Panc1 (cell line): Measurements from ENCODE around the gene APOLD1. TPM values are rescaled to one million over a fixed set of nuclear protein-coding genes. Genes with fewer than 3 reads are reported as not detected.
A peak's percentile ranks its signal among the peaks of the same experiment; 100 is the strongest.

Experiments
- ATAC-seq: fragments of 200-7000 bp; cut with Tn5 transposase; 2 replicates; pipeline ENCODE4 v1.9.1; 2020; ENCODE audit warnings: mild to moderate bottlenecking, moderate library complexity
- BruUV-seq: library from RNA; stranded (reverse); fragments of 400-500 nt; replicated peaks from 2 replicates; lab custom pipeline; 2021; lab: Mats Ljungman, UMichigan
- CTCF ChIA-PET: fragments of 300-600 bp; sonication (Branson Sonifier 250); formaldehyde crosslinking; loops from one replicate; lab custom pipeline; 2022; ENCODE audit warnings: antibody characterized with exemption; lab: Charles Lee
- POLR2A ChIA-PET: fragments of 300-600 bp; sonication (Branson Sonifier 250); formaldehyde crosslinking; loops from one replicate; lab custom pipeline; 2022; ENCODE audit warnings: antibody characterized with exemption; lab: Charles Lee
- DNase-seq: peaks from one replicate; pipeline ENCODE4 v3.0.0-alpha.2; 2010; ENCODE audit warnings: low read depth, low spot score
- H3K27ac ChIP-seq: 2 replicates; pipeline ENCODE4 v1.5.1; 2011; ENCODE audit warnings: mild to moderate bottlenecking, low read length, inconsistent platforms
- H3K27me3 ChIP-seq: fragments of 200-500 bp; sonication (Bioruptor generic); 2 replicates; pipeline ENCODE4 v1.6.0; 2014; ENCODE audit warnings: low read length, inconsistent platforms; ENCODE audit not compliant: control insufficient read depth, insufficient read depth
- H3K36me3 ChIP-seq: fragments of 200-500 bp; sonication (Bioruptor generic); 2 replicates; pipeline ENCODE4 v1.5.1; 2014; ENCODE audit warnings: inconsistent platforms, mild to moderate bottlenecking, low read length, moderate library complexity; ENCODE audit not compliant: control insufficient read depth, insufficient read depth
- H3K4me1 ChIP-seq: 2 replicates; pipeline ENCODE4 v1.5.1; 2011; ENCODE audit warnings: inconsistent platforms, mild to moderate bottlenecking, low read length, moderate library complexity; ENCODE audit not compliant: control insufficient read depth, insufficient read depth
- H3K4me3 ChIP-seq, 2 experiments: 2 replicates each; pipeline ENCODE4 v1.5.1; 2011 to 2012; ENCODE audit warnings: low read depth in 2 of 2, low read length in 2 of 2, mild to moderate bottlenecking in 2 of 2, inconsistent platforms in 1 of 2, moderate library complexity in 1 of 2
- H3K9me3 ChIP-seq: fragments of 200-500 bp; sonication (Bioruptor generic); 2 replicates; pipeline ENCODE4 v1.5.1; 2014; ENCODE audit warnings: low read depth, mild to moderate bottlenecking, inconsistent platforms, low read length, moderate library complexity; ENCODE audit not compliant: control insufficient read depth, insufficient read depth
- CTCF ChIP-seq: fragments of 450-650 bp; IDR thresholded peaks from 2 replicates; pipeline ENCODE4 v1.5.1; 2017; ENCODE audit warnings: mild to moderate bottlenecking
- POLR2AphosphoS5 ChIP-seq: IDR thresholded peaks from 2 replicates; pipeline ENCODE4 v1.6.1; 2012; ENCODE audit warnings: mild to moderate bottlenecking, low read depth, low read length, moderate library complexity
- REST ChIP-seq, 2 experiments: IDR thresholded peaks; 2 replicates each; pipeline ENCODE4 v1.6.1; 2011 to 2012; ENCODE audit warnings: low read depth in 2 of 2, control low read depth in 1 of 2, low read length in 1 of 2, mild to moderate bottlenecking in 1 of 2, moderate library complexity in 1 of 2; ENCODE audit not compliant: insufficient read depth in 1 of 2
- SIN3A ChIP-seq: IDR thresholded peaks from 2 replicates; pipeline ENCODE4 v1.6.1; 2012; ENCODE audit warnings: low read depth, mild to moderate bottlenecking, low read length, moderate library complexity, borderline replicate concordance; ENCODE audit not compliant: insufficient read depth
- TCF7L2 ChIP-seq: IDR thresholded peaks from 2 replicates; pipeline ENCODE4 v1.6.1; 2011; ENCODE audit warnings: mild to moderate bottlenecking, low read depth, low read length, inconsistent platforms
- in situ Hi-C: cut with HindIII; loops from 2 replicates; pipeline ENCODE4 v1.10.0; 2016; ENCODE audit warnings: low sequenced_read_pairs, low pct_unique_long_range_greater_than_20kb
- intact Hi-C: fragments of 100-400 bp; cut with micrococcal nuclease; formaldehyde crosslinking; loops from one replicate; pipeline ENCODE4 v1.10.0; 2022; ENCODE audit not compliant: unreplicated experiment
- total RNA-seq: library from RNA; stranded (reverse); gene quantifications from one replicate; pipeline ENCODE4 v1.2.1, GENCODE V29; 2021; ENCODE audit not compliant: unreplicated experiment

APOLD1 gene
- total RNA-seq, 1 experiment from 2014 or later = 4.1 TPM

- in situ Hi-C loops (no loop called here), intact Hi-C loops (no loop called here)
- TF ChIP-seq CTCF (no peak), POLR2AphosphoS5 (no peak), REST (IDR thresholded peaks at IDR 0.05; ENCODE audit: insufficient read depth in 1 of 2, low read depth in 2 of 2, low read length in 1 of 2) (no peak), TCF7L2 (no peak), SIN3A (no peak)
- peaks cover 35% of the 10 kb centered on the region for H3K4me1 ChIP-seq
- peak overlapping the region; percentile 62 for H3K27ac ChIP-seq
- DNase-seq (no peak), ATAC-seq (no peak)
- ChIA-PET CTCF (no interaction called here), POLR2A (interaction anchor here (0.7 kb wide), 1 partner anchor 825 kb away, joined by 3 read pairs; no protein-coding TSS in a partner anchor)
- no TSS peak for BruUV-seq
- no peak overlapping the region for H3K4me3 ChIP-seq
- H3K9me3 ChIP-seq = no peaks in the 10 kb centered on the region
- no peaks in the 10 kb centered on the region for H3K27me3 ChIP-seq
- no peaks in the 10 kb centered on the region for H3K36me3 ChIP-seq
These were observed 37.4 kb upstream of the APOLD1 start for GRCh38 chr12:12748044-12748443.

GRCh38 chr12:12749433-12749832 lies 36.0 kb upstream of the APOLD1 start:
- H3K4me1 ChIP-seq = peaks cover 35% of the 10 kb centered on the region
- no TSS peak for BruUV-seq

More at GRCh38 chr12:12749433-12749832, 36.0 kb upstream of the APOLD1 start:
- ATAC-seq (peak; percentile 73), DNase-seq (no peak)
- no peaks in the 10 kb centered on the region for H3K9me3 ChIP-seq
- in situ Hi-C loops = no loop called here
- peak overlapping the region; percentile 79 for H3K27ac ChIP-seq
- H3K27me3 ChIP-seq = no peaks in the 10 kb centered on the region
- ChIA-PET CTCF (no interaction called here), POLR2A (no interaction called here)
- H3K4me3 ChIP-seq = peak overlapping the region; percentile 34 to 53
- TF ChIP-seq TCF7L2 (no peak), REST (IDR thresholded peaks at IDR 0.05; ENCODE audit: insufficient read depth in 1 of 2, low read depth in 2 of 2, low read length in 1 of 2) (no peak), SIN3A (no peak), POLR2AphosphoS5 (no peak), CTCF (no peak)
- H3K36me3 ChIP-seq = no peaks in the 10 kb centered on the region
- intact Hi-C loops = no loop called here
